CD14-positive monocyte (primary cell): ENCODE measurements around the gene HTRA3. TPM values are rescaled to one million over a fixed set of nuclear protein-coding genes. Genes with fewer than 3 reads are reported as not detected.

ENCODE experiments used
- DNase-seq, 3 donors: peaks; one replicate each; pipeline ENCODE4 v3.0.0-alpha.2; 2011 to 2022
- H2AFZ ChIP-seq: 2 replicates; pipeline ENCODE4 v1.6.0; 2012; ENCODE audit warnings: mild to moderate bottlenecking, low read depth, low read length, inconsistent platforms; ENCODE audit not compliant: insufficient read depth, poor library complexity, severe bottlenecking
- H3K27ac ChIP-seq, 2 donors: 1 replicate in 1 of 2; 2 replicates in 1 of 2; pipeline ENCODE4 v1.5.1; 2012 to 2013; ENCODE audit warnings: low read length in 2 of 2, control low read depth in 1 of 2, inconsistent platforms in 1 of 2, low read depth in 1 of 2, mild to moderate bottlenecking in 1 of 2
- H3K27me3 ChIP-seq, 2 donors: one replicate each; pipeline versions ENCODE4 v1.6.0 to v1.6.1; 2011 to 2013; ENCODE audit warnings: low read length in 2 of 2; ENCODE audit not compliant: control insufficient read depth in 2 of 2, insufficient read depth in 2 of 2
- H3K36me3 ChIP-seq, 2 donors: replicated peaks in 1 of 2; 1 replicate in 1 of 2; 2 replicates in 1 of 2; pipeline versions ENCODE4 v1.5.1 to v1.6.1; 2012 to 2013; ENCODE audit warnings: low read length in 2 of 2, control low read depth in 1 of 2, inconsistent platforms in 1 of 2, mild to moderate bottlenecking in 1 of 2; ENCODE audit not compliant: insufficient read depth in 2 of 2, control insufficient read depth in 1 of 2
- H3K4me1 ChIP-seq, 2 donors: 1 replicate in 1 of 2; 2 replicates in 1 of 2; pipeline versions ENCODE4 v1.5.1 to v1.6.1; 2012 to 2013; ENCODE audit warnings: low read length in 2 of 2, control low read depth in 1 of 2, inconsistent platforms in 1 of 2, mild to moderate bottlenecking in 1 of 2, moderate library complexity in 1 of 2; ENCODE audit not compliant: insufficient read depth in 2 of 2, control insufficient read depth in 1 of 2
- H3K4me2 ChIP-seq: replicated peaks from 2 replicates; pipeline ENCODE3; 2012; ENCODE audit warnings: low read length, moderate library complexity, mild to moderate bottlenecking; ENCODE audit not compliant: poor library complexity, severe bottlenecking; ENCODE audit errors: extremely low read depth
- H3K4me3 ChIP-seq, 3 experiments: fragments of 200-600 bp in 1 of 3; sonication (generic) in 1 of 3; replicated peaks in 1 of 3; 1 replicate in 2 of 3; 2 replicates in 1 of 3; pipeline ENCODE4 v1.5.1; 2011 to 2013; ENCODE audit warnings: low read length in 3 of 3, mild to moderate bottlenecking in 3 of 3, control low read depth in 2 of 3, low read depth in 2 of 3, inconsistent platforms in 1 of 3, moderate library complexity in 1 of 3
- H3K79me2 ChIP-seq: 2 replicates; pipeline ENCODE4 v1.6.0; 2012; ENCODE audit warnings: mild to moderate bottlenecking, control low read depth, inconsistent platforms, low read length, moderate library complexity; ENCODE audit not compliant: insufficient read depth
- H3K9ac ChIP-seq: 2 replicates; pipeline ENCODE4 v1.6.0; 2017; ENCODE audit warnings: low read length, mild to moderate bottlenecking; ENCODE audit not compliant: insufficient read depth, poor library complexity, severe bottlenecking
- H3K9me3 ChIP-seq, 2 donors: replicated peaks in 1 of 2; 1 replicate in 1 of 2; 2 replicates in 1 of 2; pipeline versions ENCODE4 v1.5.1 to v1.6.1; 2012 to 2013; ENCODE audit warnings: low read length in 2 of 2, control low read depth in 1 of 2; ENCODE audit not compliant: control insufficient read depth in 1 of 2, insufficient read depth in 1 of 2
- H4K20me1 ChIP-seq: 2 replicates; pipeline ENCODE4 v1.6.0; 2012; ENCODE audit warnings: mild to moderate bottlenecking, low read length, control low read depth, moderate library complexity; ENCODE audit not compliant: insufficient read depth
- H3K27ac Mint-ChIP-seq, 7 donors: one replicate each; pipeline ENCODE4 v1.8.0; 2020; ENCODE audit warnings: mild to moderate bottlenecking in 7 of 7, mixed read lengths in 7 of 7, moderate library complexity in 6 of 7, inconsistent platforms in 2 of 7
- H3K27me3 Mint-ChIP-seq, 3 donors: one replicate each; pipeline ENCODE4 v1.8.0; 2021 to 2022; ENCODE audit warnings: low read depth in 3 of 3, mild to moderate bottlenecking in 3 of 3, mixed read lengths in 3 of 3, moderate library complexity in 3 of 3, inconsistent platforms in 1 of 3
- H3K36me3 Mint-ChIP-seq, 2 donors: one replicate each; pipeline ENCODE4 v1.8.0; 2020; ENCODE audit warnings: mixed read lengths in 2 of 2, inconsistent platforms in 1 of 2, mild to moderate bottlenecking in 1 of 2
- H3K4me1 Mint-ChIP-seq: one replicate; pipeline ENCODE4 v1.8.0; 2020; ENCODE audit warnings: mild to moderate bottlenecking, mixed read lengths
- H3K4me3 Mint-ChIP-seq, 2 donors: one replicate each; pipeline ENCODE4 v1.8.0; 2020; ENCODE audit warnings: mild to moderate bottlenecking in 2 of 2, mixed read lengths in 2 of 2, moderate library complexity in 1 of 2
- H3K9me3 Mint-ChIP-seq, 7 donors: one replicate each; pipeline ENCODE4 v1.8.0; 2020 to 2022; ENCODE audit warnings: mixed read lengths in 7 of 7, mild to moderate bottlenecking in 6 of 7, moderate library complexity in 6 of 7, inconsistent platforms in 2 of 7
- CTCF ChIP-seq: fragments of 200-600 bp; IDR thresholded peaks from one replicate; pipeline ENCODE4 v1.8.0; 2022; ENCODE audit warnings: antibody characterized with exemption, mild to moderate bottlenecking
- WGBS: methylation state at CpG from one replicate; pipeline ENCODE4 v1.1.5; 2013; ENCODE audit warnings: missing lambda C conversion rate; ENCODE audit not compliant: insufficient coverage; 5-methylcytosine and 5-hydroxymethylcytosine counted together
- intact Hi-C, 2 donors: fragments of 100-400 bp; cut with micrococcal nuclease; formaldehyde crosslinking; loops; one replicate each; pipeline versions ENCODE4 v1.15.0 to v1.15.1; 2023
- polyA plus RNA-seq, 3 donors: library from polyadenylated mRNA; depleted of rRNA in 1 of 3; unstranded in 2 of 3; stranded (reverse) in 1 of 3; fragments of 300-500 nt in 2 of 3; fragments of >200 nt in 1 of 3; fragmentation: Illumina TruSeq in 2 of 3; gene quantifications; 1 replicate in 2 of 3; 2 replicates in 1 of 3; pipeline ENCODE4 v1.2.3, GENCODE V29; 2012 to 2021

HTRA3 gene
- polyA plus RNA-seq, 3 donors = not detected

DNA sequence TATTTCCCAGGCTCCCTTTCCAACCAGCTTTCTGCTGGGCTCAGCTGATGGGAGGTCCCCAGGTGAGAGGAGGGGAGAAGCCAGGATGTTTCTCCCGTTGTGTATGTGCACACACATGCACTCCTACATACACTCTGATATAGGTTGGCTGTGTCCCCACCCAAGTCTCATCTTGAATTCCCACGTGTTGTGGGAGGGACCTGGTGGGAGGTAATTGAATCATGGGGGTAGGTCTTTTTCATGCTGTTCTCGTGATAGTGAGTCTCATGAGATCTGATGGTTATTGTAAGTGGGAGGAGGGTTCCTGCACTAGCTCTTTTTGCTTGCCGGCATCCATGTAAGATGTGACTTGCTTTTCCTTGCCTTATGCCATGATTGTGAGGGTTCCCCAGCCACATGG is 11.7 kb upstream of the HTRA3 start:
- H3K4me1 ChIP-seq = peaks cover 11 to 20% of the 10 kb centered on the region in 2 donors
- no peak overlapping the region for H2AFZ ChIP-seq
- Mint-ChIP-seq H3K27ac (no peak overlapping the region), H3K9me3 (no peaks in the 10 kb centered on the region), H3K27me3 (peaks cover 3 to 10% (median 5%) of the 10 kb centered on the region in 3 donors), H3K36me3 (no peaks in the 10 kb centered on the region), H3K4me3 (no peak overlapping the region), H3K4me1 (peaks cover 22% of the 10 kb centered on the region)
- no peak for TF ChIP-seq CTCF
- H3K27ac ChIP-seq = no peak overlapping the region
- no peaks in the 10 kb centered on the region for H4K20me1 ChIP-seq
- H3K9ac ChIP-seq = no peak overlapping the region
- no peaks in the 10 kb centered on the region for H3K9me3 ChIP-seq
- intact Hi-C loops = no loop called here
- H3K79me2 ChIP-seq = no peaks in the 10 kb centered on the region
- H3K4me3 ChIP-seq = no peak overlapping the region
- 88% methylated on average over 1 of the region's 4 CpGs for WGBS
- H3K36me3 ChIP-seq = no peaks in the 10 kb centered on the region
- H3K27me3 ChIP-seq = no peaks in the 10 kb centered on the region
- no peak for DNase-seq
- no peak overlapping the region for H3K4me2 ChIP-seq

- TF ChIP-seq CTCF = no peak
- no peaks in the 10 kb centered on the region for H3K36me3 ChIP-seq
- H3K4me1 Mint-ChIP-seq = peaks cover 22% of the 10 kb centered on the region
- H3K4me1 ChIP-seq = peaks cover 11 to 20% of the 10 kb centered on the region in 2 donors
- no peak overlapping the region for H3K4me3 Mint-ChIP-seq
- H3K27ac ChIP-seq = no peak overlapping the region
- H3K36me3 Mint-ChIP-seq = no peaks in the 10 kb centered on the region
- no peaks in the 10 kb centered on the region for H3K27me3 ChIP-seq
- intact Hi-C loops = no loop called here
- DNase-seq = no peak
- no peaks in the 10 kb centered on the region for H3K9me3 ChIP-seq
- no peak overlapping the region for H2AFZ ChIP-seq
- no peaks in the 10 kb centered on the region for H3K79me2 ChIP-seq
- H4K20me1 ChIP-seq = no peaks in the 10 kb centered on the region
- 38% methylated on average over 6 of the region's 13 CpGs for WGBS
- H3K4me3 ChIP-seq = no peak overlapping the region
- H3K9me3 Mint-ChIP-seq = no peaks in the 10 kb centered on the region
- no peak overlapping the region for H3K9ac ChIP-seq
- no peak overlapping the region for H3K4me2 ChIP-seq
- H3K27me3 Mint-ChIP-seq = peaks cover 3 to 10% (median 5%) of the 10 kb centered on the region in 3 donors
- H3K27ac Mint-ChIP-seq = peak overlapping the region in 2 of 7 donors; percentile 32 to 35
Observed at GRCh38 chr4:8258552-8259212, 10.9 kb upstream of the HTRA3 start.
